Gastrocnemius medialis (tissue), 4 donors: Measurements from ENCODE around the gene GALNT2. TPM values are rescaled to one million over a fixed set of nuclear protein-coding genes. Genes with fewer than 3 reads are reported as not detected.

Experiments used
- ATAC-seq, 2 donors: fragments of 150-250 bp; one replicate each; pipeline ENCODE4 v1.9.1; 2016
- DNase-seq, 2 donors: peaks; one replicate each; pipeline ENCODE4 v3.0.0-alpha.2; 2019
- H3K27ac ChIP-seq, 4 donors: fragments of 200-600 bp; sonication (generic); 1 replicate in 1 of 4; 2 replicates in 3 of 4; pipeline ENCODE4 v1.5.1; 2016 to 2018; ENCODE audit warnings: mild to moderate bottlenecking in 2 of 4, moderate library complexity in 1 of 4
- H3K27me3 ChIP-seq, 3 donors: fragments of 200-600 bp; sonication (generic) in 2 of 3; 1 replicate in 1 of 3; 2 replicates in 2 of 3; pipeline versions ENCODE4 v1.5.1 to v1.6.0; 2016 to 2019; ENCODE audit warnings: mild to moderate bottlenecking in 1 of 3, moderate library complexity in 1 of 3
- H3K36me3 ChIP-seq, 2 donors: fragments of 200-600 bp; sonication (generic) in 1 of 2; one replicate each; pipeline ENCODE4 v1.5.1; 2017 to 2018
- H3K4me1 ChIP-seq, 2 donors: fragments of 200-600 bp; sonication (generic) in 1 of 2; one replicate each; pipeline ENCODE4 v1.5.1; 2016 to 2017; ENCODE audit warnings: mild to moderate bottlenecking in 2 of 2
- H3K4me3 ChIP-seq, 4 donors: fragments of 200-600 bp; sonication (generic) in 3 of 4; 1 replicate in 1 of 4; 2 replicates in 3 of 4; pipeline ENCODE4 v1.5.1; 2016 to 2019; ENCODE audit warnings: mild to moderate bottlenecking in 2 of 4
- H3K9me3 ChIP-seq, 3 donors: fragments of 200-600 bp; sonication (generic) in 2 of 3; 1 replicate in 1 of 3; 2 replicates in 2 of 3; pipeline ENCODE4 v1.5.1; 2016 to 2019
- CTCF ChIP-seq, 5 experiments: fragments of 450-650 bp in 3 of 5; fragments of 200-600 bp in 2 of 5; sonication (generic) in 2 of 5; IDR thresholded peaks in 4 of 5; conservative IDR thresholded peaks in 1 of 5; 1 replicate in 4 of 5; 2 replicates in 1 of 5; pipeline ENCODE4 v1.5.1; 2016 to 2019; ENCODE audit warnings: antibody characterized with exemption in 5 of 5, mild to moderate bottlenecking in 3 of 5, moderate library complexity in 3 of 5
- POLR2A ChIP-seq, 2 donors: fragments of 450-650 bp; IDR thresholded peaks; one replicate each; pipeline ENCODE4 v1.6.1; 2017; ENCODE audit warnings: antibody characterized with exemption in 2 of 2, mild to moderate bottlenecking in 2 of 2, moderate library complexity in 2 of 2
- in situ Hi-C, 4 donors: fragments of 200-750 bp; cut with MboI; loops; one replicate each; pipeline versions ENCODE4 v1.15.0 to v1.8.0; 2017; ENCODE audit warnings: low sequenced_read_pairs in 4 of 4
- intact Hi-C: fragments of 100-400 bp; cut with DNase I; formaldehyde crosslinking; loops from one replicate; pipeline ENCODE4 v1.15.1; 2023; ENCODE audit warnings: low total_unique reads
- total RNA-seq, 4 donors: library from RNA; depleted of rRNA; stranded (reverse); fragments of >200 nt; gene quantifications; one replicate each; pipeline versions ENCODE4 v1.1.0 to v1.2.3, GENCODE V29; 2016

Gene GALNT2
- total RNA-seq, 4 donors from 2014 or later: 73.7 to 106 (median 78.3) TPM

GRCh38 chr1:230052018-230052417 is 15.0 kb upstream of the GALNT2 start:
- Histone ChIP-seq H3K4me1 (peaks cover 6 to 9% of the 10 kb centered on the region in 2 donors), H3K27me3 (no peaks in the 10 kb centered on the region), H3K36me3 (no peaks in the 10 kb centered on the region), H3K9me3 (no peaks in the 10 kb centered on the region), H3K4me3 (no peak overlapping the region), H3K27ac (no peak overlapping the region)
- TF ChIP-seq CTCF (IDR thresholded peaks at IDR 0.05 in 4 of 5, conservative IDR thresholded peaks at IDR 0.05 in 1 of 5): no peak
- no peak for TF ChIP-seq POLR2A (IDR thresholded peaks at IDR 0.05)
- in situ Hi-C loops: no loop called here
- intact Hi-C loops: no loop called here
- ATAC-seq (no peak), DNase-seq (no peak)

GRCh38 chr1:230052665-230053064 is 14.4 kb upstream of the GALNT2 start:
- no peak for ATAC-seq

DNA sequence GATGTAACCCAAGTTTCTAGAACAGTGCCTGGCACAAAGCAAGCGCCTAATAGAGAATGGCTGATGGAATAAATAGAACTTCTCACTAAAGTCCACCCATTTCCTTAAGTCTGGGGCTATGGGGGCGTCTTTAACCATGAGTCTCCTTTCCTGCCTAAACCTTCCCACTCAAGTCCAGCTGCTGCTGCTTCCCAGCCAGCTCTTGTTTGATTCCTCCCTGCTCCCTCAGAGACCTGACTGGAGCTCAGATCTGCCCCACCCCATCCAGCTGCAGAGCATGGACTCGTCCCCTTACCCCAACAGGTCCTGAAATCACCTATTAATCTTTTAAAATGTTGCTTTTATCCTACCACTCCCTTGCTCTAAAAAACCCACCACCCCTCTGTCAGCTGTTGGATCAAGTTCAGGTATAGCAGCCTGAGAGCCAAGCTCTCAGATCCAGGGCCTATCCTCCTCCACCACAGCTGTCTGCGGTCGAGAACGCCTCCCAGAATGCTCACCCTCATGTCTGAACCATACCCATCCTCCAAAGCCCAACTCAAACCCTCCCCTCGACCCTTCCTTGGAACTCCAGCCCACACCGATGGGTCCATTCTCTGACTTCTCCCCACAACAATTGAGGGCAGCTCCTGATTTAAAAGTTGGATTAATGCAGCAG is 12.8 kb upstream of the GALNT2 start:
- Histone ChIP-seq H3K27ac (no peak overlapping the region), H3K4me3 (no peak overlapping the region), H3K27me3 (no peaks in the 10 kb centered on the region), H3K4me1 (peaks cover 0 to 2% of the 10 kb centered on the region in 2 donors), H3K36me3 (no peaks in the 10 kb centered on the region), H3K9me3 (no peaks in the 10 kb centered on the region)
- in situ Hi-C loops: no loop called here
- TF ChIP-seq POLR2A (IDR thresholded peaks at IDR 0.05) (no peak), CTCF (IDR thresholded peaks at IDR 0.05 in 4 of 5, conservative IDR thresholded peaks at IDR 0.05 in 1 of 5) (no peak)
- DNase-seq (no peak), ATAC-seq (no peak)
- intact Hi-C loops: no loop called here

More at GRCh38 chr1:230052665-230053064, 14.4 kb upstream of the GALNT2 start:
- no peak for DNase-seq
- no peak overlapping the region for H3K4me3 ChIP-seq
- intact Hi-C loops (no loop called here), in situ Hi-C loops (no loop called here)
- no peaks in the 10 kb centered on the region for H3K9me3 ChIP-seq
- peaks cover 6 to 9% of the 10 kb centered on the region in 2 donors for H3K4me1 ChIP-seq
- no peaks in the 10 kb centered on the region for H3K36me3 ChIP-seq
- no peak overlapping the region for H3K27ac ChIP-seq
- TF ChIP-seq POLR2A (IDR thresholded peaks at IDR 0.05): no peak
- TF ChIP-seq CTCF (IDR thresholded peaks at IDR 0.05 in 4 of 5, conservative IDR thresholded peaks at IDR 0.05 in 1 of 5): no peak
- H3K27me3 ChIP-seq: no peaks in the 10 kb centered on the region

- intact Hi-C loops (no loop called here), in situ Hi-C loops (no loop called here)
- TF ChIP-seq CTCF (IDR thresholded peaks at IDR 0.05 in 4 of 5, conservative IDR thresholded peaks at IDR 0.05 in 1 of 5) (no peak), POLR2A (IDR thresholded peaks at IDR 0.05) (no peak)
- DNase-seq (no peak), ATAC-seq (no peak)
- no peaks in the 10 kb centered on the region for H3K9me3 ChIP-seq
- H3K27ac ChIP-seq: no peak overlapping the region
- no peak overlapping the region for H3K4me3 ChIP-seq
- H3K27me3 ChIP-seq: no peaks in the 10 kb centered on the region
- H3K36me3 ChIP-seq: no peaks in the 10 kb centered on the region
- no peaks in the 10 kb centered on the region for H3K4me1 ChIP-seq
Measured at GRCh38 chr1:230056098-230056497, 10.9 kb upstream of the GALNT2 start.

GRCh38 chr1:230057100-230057499 is 9.9 kb upstream of the GALNT2 start:
- TF ChIP-seq POLR2A (IDR thresholded peaks at IDR 0.05): no peak
- TF ChIP-seq CTCF (IDR thresholded peaks at IDR 0.05 in 4 of 5, conservative IDR thresholded peaks at IDR 0.05 in 1 of 5): no peak
- Histone ChIP-seq H3K4me1 (no peaks in the 10 kb centered on the region), H3K36me3 (no peaks in the 10 kb centered on the region), H3K27ac (no peak overlapping the region), H3K4me3 (no peak overlapping the region), H3K9me3 (no peaks in the 10 kb centered on the region), H3K27me3 (no peaks in the 10 kb centered on the region)
- DNase-seq (no peak), ATAC-seq (no peak)
- intact Hi-C loops (no loop called here), in situ Hi-C loops (no loop called here)
